ENCODE data around the gene CLNK.
"Not testable (repeated sequence)": the region's sequence is repeated elsewhere in the genome, so short reads cannot be mapped to it uniquely, and the experiment has no call there.

Gene CLNK

GRCh38 chr4:10577018-10577417 is 107.5 kb downstream of the CLNK start:
- no peak for DNase-seq (ENCODE audit: low read depth in 2 of 2)

GRCh38 chr4:10576236-10576635 is 108.3 kb downstream of the CLNK start:
- DNase-seq (ENCODE audit: low read depth in 2 of 2), result no peak

GRCh38 chr4:10575414-10575813 is 109.2 kb downstream of the CLNK start:
- no peak for DNase-seq (ENCODE audit: low read depth in 2 of 2)

DNA sequence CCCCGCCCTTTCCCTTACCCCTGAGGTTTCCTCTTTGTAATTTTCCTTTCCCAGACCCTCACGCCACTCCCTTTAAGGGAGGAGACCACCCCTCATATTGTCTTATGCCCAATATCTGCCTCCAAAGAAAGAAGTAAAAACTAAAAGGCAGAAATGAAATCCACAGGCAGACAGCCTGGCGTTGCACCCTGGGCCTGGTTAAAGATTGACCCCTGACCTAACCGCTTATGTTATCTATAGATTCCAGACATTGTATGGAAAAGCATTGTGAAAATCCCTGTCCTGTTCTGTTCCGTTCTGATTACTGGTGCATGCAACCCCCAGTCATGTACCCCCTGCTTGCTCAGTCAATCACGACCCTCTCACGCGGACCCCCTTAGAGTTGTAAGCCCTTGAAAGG is 110.0 kb downstream of the CLNK start:
- not testable (repeated sequence) for DNase-seq (ENCODE audit: low read depth in 2 of 2)

DNA sequence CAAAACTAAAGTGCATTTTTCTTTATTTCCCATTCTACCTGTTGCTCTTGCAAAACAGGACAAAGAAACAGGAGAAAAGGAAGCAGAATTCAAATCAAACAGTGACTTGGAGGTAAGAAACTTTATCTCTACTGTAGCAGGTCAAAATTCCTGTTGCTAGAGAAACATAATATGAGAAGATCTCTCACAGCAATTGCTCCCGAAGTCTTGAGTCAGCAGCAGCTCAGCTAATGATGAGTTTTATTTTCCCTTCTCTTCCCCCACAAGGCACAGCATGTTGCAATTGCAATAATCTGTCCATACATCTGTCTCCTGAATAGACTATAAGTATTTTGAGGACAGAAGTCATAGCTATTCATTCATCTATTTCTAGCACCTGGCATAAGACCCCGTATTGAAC is 112.7 kb downstream of the CLNK start:
- DNase-seq (ENCODE audit: low read depth in 2 of 2), result no peak

DNA sequence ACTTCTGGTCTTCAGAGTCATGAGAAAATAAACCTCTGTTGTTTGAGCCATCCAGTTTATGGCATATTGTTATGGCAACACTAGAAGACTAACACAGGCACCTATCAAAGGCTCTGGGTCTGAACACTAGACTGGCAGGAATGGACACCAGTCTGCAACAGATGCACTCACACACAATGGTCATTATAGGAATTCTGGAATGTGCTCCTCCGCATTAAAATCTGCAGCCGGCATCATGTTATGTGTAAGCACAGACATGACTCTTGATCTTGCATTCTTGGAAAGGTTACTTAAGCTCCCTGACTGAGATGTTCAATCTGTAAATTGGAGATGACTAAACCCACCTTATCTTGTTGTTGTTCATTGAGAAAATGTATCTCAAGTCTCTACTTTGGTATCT is 115.1 kb downstream of the CLNK start:
- DNase-seq (ENCODE audit: low read depth in 2 of 2), result no peak

DNA sequence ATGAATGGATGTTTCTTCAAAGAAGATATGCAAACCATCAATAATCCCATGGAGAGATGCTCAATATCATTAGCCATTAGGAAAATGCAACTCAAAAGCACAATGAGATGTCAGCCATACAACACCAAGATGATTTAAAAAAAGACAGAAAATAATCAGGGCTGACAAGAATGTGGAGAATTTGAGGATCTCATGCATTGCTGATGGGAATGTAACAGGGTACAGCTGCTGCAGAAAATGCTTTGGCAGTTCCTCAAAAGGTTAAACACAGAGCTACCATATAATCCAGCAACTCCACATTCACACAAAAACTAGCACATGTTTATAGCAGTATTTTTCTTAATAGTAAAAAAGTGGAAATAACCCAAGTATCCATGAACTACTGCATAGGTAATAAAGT is 116.8 kb downstream of the CLNK start:
- no peak for DNase-seq (ENCODE audit: low read depth in 2 of 2)

GRCh38 chr4:10565166-10565780 is 119.3 kb downstream of the CLNK start:
- DNase-seq (ENCODE audit: low read depth in 2 of 2), result no peak

DNA sequence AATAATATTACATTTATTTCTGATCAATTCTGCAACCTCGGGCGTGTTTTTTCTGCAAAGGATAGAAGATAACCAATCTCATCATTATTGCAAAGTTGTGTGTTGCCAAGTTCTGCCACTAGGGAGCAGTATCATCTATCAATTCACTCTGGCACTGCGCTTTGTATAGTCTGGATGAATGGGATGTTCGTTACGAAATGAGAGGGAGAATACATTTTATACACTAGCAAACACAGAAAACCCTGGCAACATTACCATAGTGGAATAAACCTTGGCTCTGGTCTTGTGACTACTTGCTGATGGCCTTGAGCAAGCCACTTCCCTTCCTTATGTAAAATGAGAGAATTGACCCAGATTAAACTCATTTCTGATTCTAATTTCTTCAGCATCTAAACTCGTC is 129.9 kb downstream of the CLNK start:
- DNase-seq (ENCODE audit: low read depth in 2 of 2), result peak; percentile 6 to 25

GRCh38 chr4:10554121-10554520 is 130.4 kb downstream of the CLNK start:
- DNase-seq (ENCODE audit: low read depth in 2 of 2), result no peak

DNA sequence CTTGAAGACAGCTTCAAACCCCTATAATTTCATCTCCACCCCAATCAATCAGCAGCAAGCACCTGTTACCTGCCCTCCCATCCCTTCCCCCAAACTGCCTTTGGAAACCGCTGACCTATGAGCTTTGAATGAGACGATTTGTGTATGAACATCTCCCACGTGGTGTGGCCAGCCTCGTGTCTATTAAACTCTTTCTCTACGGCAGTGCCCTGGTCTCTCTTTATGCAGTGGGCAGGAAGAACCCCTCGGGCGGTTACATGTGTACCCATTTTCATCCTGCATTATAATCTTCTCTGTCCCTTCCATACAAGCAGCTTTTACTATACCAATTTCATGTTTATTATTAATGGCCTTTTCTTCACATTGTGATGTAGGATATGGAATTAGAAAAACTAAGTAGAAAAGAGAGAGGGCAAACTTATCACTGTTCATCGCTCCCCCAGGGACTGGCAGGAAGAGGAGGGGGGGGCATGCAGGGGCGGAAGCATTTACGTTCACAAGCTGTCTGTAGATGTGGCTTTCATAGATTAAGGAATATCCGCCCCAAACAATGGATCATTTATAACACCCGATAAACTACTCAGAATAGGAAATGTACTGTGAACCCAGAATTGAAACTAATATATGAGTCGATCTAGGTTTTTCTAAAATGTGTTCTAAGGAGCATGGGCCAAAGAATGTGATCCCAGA is 131.8 kb downstream of the CLNK start:
- DNase-seq (ENCODE audit: low read depth in 2 of 2), result no peak

GRCh38 chr4:10535912-10536311 is 148.7 kb downstream of the CLNK start:
- DNase-seq (ENCODE audit: low read depth in 2 of 2), result no peak

DNA sequence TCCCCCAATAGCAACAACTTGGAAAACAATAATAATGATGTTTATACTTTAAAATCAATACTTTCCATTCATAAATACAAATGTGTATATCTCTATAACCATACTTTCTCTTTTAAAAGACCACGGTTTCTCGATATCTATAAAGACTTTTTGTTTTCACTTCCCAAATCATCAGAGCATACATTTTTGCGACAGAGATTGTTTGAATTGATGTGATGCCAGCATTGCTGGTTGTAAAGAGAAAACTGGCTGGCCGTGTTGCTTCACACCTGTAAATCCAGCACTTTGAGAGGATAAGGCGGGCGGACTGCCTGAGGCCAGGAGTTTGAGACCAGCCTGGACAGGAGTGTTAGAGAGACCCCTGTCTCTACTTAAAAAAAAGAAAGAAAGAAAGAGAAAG is 149.7 kb downstream of the CLNK start:
- no peak for DNase-seq (ENCODE audit: low read depth in 2 of 2)

GRCh38 chr4:10532155-10532554 is 152.4 kb downstream of the CLNK start:
- DNase-seq (ENCODE audit: low read depth in 2 of 2), result no peak

GRCh38 chr4:10530137-10530786 is 154.3 kb downstream of the CLNK start:
- no peak for DNase-seq (ENCODE audit: low read depth in 2 of 2)

DNA sequence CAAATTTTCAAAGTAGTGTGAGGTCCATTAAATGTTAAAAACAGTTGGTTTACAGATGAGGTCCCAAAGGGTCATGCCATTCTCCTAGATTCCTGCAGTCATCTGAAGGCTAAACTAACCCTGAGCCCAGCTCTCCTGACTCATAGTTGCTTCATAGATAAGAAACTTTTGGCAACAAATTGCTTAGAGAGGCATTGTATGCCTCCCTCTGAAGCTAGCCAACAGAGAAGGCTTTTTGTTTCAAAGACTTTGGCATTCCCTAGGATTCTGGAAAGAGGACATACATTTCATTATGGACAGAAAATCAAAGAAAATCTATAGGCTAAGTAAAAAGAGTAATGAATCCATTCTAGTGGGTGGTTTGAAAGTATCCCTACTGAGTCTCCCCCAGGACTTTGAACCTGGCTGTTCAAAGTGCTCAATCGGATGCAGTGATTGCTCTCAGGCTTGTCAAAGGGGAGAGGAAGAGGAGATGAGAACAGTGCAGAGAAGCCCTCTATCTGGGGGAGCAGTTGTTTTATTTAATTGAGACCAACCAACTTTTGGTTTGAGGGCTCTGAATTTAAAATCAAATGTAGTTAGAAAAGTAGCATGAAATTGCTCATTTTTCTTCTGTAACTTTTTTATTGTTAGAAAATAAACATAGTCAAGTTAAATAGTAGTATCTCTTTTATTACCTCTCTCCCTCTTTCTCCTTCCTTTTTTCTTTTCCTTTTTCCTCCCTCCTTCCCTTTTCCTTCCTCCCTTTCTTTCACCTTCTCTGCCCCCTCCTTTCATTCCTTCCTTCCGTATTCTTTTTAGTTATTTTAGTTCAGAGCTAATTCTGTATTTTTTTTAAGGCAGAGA is 155.1 kb downstream of the CLNK start:
- DNase-seq (ENCODE audit: low read depth in 2 of 2), result no peak

GRCh38 chr4:10527438-10527837 is 157.1 kb downstream of the CLNK start:
- DNase-seq (ENCODE audit: low read depth in 2 of 2), result no peak

GRCh38 chr4:10526429-10527222 is 157.9 kb downstream of the CLNK start:
- no peak for DNase-seq (ENCODE audit: low read depth in 2 of 2)

DNA sequence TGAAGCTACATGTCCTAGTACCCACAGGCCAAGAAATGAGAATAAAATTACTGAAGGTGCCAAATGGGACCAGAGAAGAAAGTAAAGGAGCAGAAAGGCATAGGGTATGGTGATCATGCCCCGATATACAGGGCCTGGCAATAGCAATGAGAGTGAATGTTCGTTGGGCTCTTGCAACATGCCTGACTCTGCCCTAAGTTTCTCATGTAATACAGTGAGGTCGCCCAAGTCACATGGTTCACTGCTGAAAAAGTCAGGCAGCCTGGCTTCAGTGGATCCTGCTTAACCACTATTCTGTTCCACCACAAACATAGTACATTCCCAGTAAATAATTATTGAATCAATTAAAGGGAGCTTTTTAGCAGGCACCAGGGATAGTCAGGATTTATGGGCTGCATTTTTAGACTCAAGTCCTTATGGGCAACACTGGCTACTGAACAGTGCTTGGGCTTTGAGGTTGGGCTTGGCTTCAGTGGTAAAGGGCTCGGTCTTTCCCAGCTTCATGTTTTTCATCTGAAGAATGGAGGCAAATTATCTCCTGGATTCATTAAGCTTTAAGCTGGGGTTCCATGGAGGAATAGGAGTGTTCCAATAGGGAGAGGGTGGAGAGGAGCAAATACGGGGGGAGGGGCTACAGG is 160.3 kb downstream of the CLNK start:
- no peak for DNase-seq (ENCODE audit: low read depth in 2 of 2)

- DNase-seq (ENCODE audit: low read depth in 2 of 2), result no peak
Measured at GRCh38 chr4:10521424-10521823, 163.1 kb downstream of the CLNK start.

- no peak for DNase-seq (ENCODE audit: low read depth in 2 of 2)
Measured at GRCh38 chr4:10509733-10510132, 174.8 kb downstream of the CLNK start.

Measured in stimulated activated CD4-positive, alpha-beta T cell treated with anti-CD3 and anti-CD28 coated beads, Interleukin-12 subunit alpha, Interleukin-12 subunit beta, amount 100 ng/mL, for 24 hours (primary cell).